ENCODE results near the gene PLEKHG5. TPM values are rescaled to one million over a fixed set of nuclear protein-coding genes. Genes with fewer than 3 reads are reported as not detected.

The PLEKHG5 gene
- total and polyA plus RNA-seq, 2 donors (not counting 1 experiment from before 2014, with no cell fraction given): 0.42 to 3.3 TPM

- no peaks in the 10 kb centered on the region for H3K36me3 ChIP-seq (ENCODE audit: control insufficient read depth, insufficient read depth, low read length)
- no peaks in the 10 kb centered on the region for H3K4me1 ChIP-seq (ENCODE audit: control insufficient read depth, extremely low read depth, insufficient read depth, low read length)
- H3K27ac ChIP-seq (ENCODE audit: insufficient read depth, low read length): no peak overlapping the region
- H3K4me3 ChIP-seq (replicated peaks in 1 of 4; ENCODE audit: control extremely low read depth in 1 of 4, insufficient read depth in 1 of 4, low read depth in 3 of 4, low read length in 4 of 4): no peak overlapping the region
- no peaks in the 10 kb centered on the region for H3K9me3 ChIP-seq (ENCODE audit: control insufficient read depth, insufficient read depth, low read depth, low read length)
- DNase-seq (ENCODE audit: low read depth in 2 of 2): no peak
- no peak for TF ChIP-seq CTCF (conservative IDR thresholded peaks at IDR 0.05 in 1 of 2, IDR thresholded peaks at IDR 0.05 in 1 of 2; ENCODE audit: low read depth in 1 of 2, low read length in 2 of 2)
- no peak for TF ChIP-seq EZH2 (IDR thresholded peaks at IDR 0.05; ENCODE audit: low read length, missing control alignments)
- H3K9ac ChIP-seq (ENCODE audit: insufficient read depth, low read length): no peak overlapping the region
- no peak overlapping the region for H2AFZ ChIP-seq (ENCODE audit: low read length)
- H4K20me1 ChIP-seq (ENCODE audit: control insufficient read depth, extremely low read depth, insufficient read depth, low read length): no peaks in the 10 kb centered on the region
- H3K79me2 ChIP-seq (ENCODE audit: control insufficient read depth, insufficient read depth, low read length): no peaks in the 10 kb centered on the region
- no peaks in the 10 kb centered on the region for H3K27me3 ChIP-seq (ENCODE audit: control insufficient read depth, insufficient read depth, low read length)
- H3K4me2 ChIP-seq (ENCODE audit: extremely low read depth, insufficient read depth, low read length): no peak overlapping the region
Observed at GRCh38 chr1:6468729-6469461, 22.6 kb downstream of the PLEKHG5 start.

- Histone ChIP-seq H3K27ac (ENCODE audit: insufficient read depth, low read length) (no peak overlapping the region), H3K4me1 (ENCODE audit: control insufficient read depth, extremely low read depth, insufficient read depth, low read length) (no peaks in the 10 kb centered on the region), H2AFZ (ENCODE audit: low read length) (no peak overlapping the region), H3K79me2 (ENCODE audit: control insufficient read depth, insufficient read depth, low read length) (no peaks in the 10 kb centered on the region), H4K20me1 (ENCODE audit: control insufficient read depth, extremely low read depth, insufficient read depth, low read length) (no peaks in the 10 kb centered on the region), H3K36me3 (ENCODE audit: control insufficient read depth, insufficient read depth, low read length) (no peaks in the 10 kb centered on the region), H3K27me3 (ENCODE audit: control insufficient read depth, insufficient read depth, low read length) (no peaks in the 10 kb centered on the region), H3K9ac (ENCODE audit: insufficient read depth, low read length) (no peak overlapping the region), H3K4me2 (ENCODE audit: extremely low read depth, insufficient read depth, low read length) (no peak overlapping the region), H3K9me3 (ENCODE audit: control insufficient read depth, insufficient read depth, low read depth, low read length) (no peaks in the 10 kb centered on the region), H3K4me3 (replicated peaks in 1 of 4; ENCODE audit: control extremely low read depth in 1 of 4, insufficient read depth in 1 of 4, low read depth in 3 of 4, low read length in 4 of 4) (no peak overlapping the region)
- TF ChIP-seq EZH2 (IDR thresholded peaks at IDR 0.05; ENCODE audit: low read length, missing control alignments) (no peak), CTCF (conservative IDR thresholded peaks at IDR 0.05 in 1 of 2, IDR thresholded peaks at IDR 0.05 in 1 of 2; ENCODE audit: low read depth in 1 of 2, low read length in 2 of 2) (no peak)
- DNase-seq (ENCODE audit: low read depth in 2 of 2): no peak
Observed at GRCh38 chr1:6467744-6468688, 23.5 kb downstream of the PLEKHG5 start.

GRCh38 chr1:6467224-6467623, 24.2 kb downstream of the PLEKHG5 start:
- no peak for DNase-seq (ENCODE audit: low read depth in 2 of 2)
- H3K9ac ChIP-seq (ENCODE audit: insufficient read depth, low read length): no peak overlapping the region
- no peak overlapping the region for H3K27ac ChIP-seq (ENCODE audit: insufficient read depth, low read length)
- H3K4me2 ChIP-seq (ENCODE audit: extremely low read depth, insufficient read depth, low read length): no peak overlapping the region
- no peak overlapping the region for H2AFZ ChIP-seq (ENCODE audit: low read length)
- H3K4me1 ChIP-seq (ENCODE audit: control insufficient read depth, extremely low read depth, insufficient read depth, low read length): no peaks in the 10 kb centered on the region
- H3K79me2 ChIP-seq (ENCODE audit: control insufficient read depth, insufficient read depth, low read length): no peaks in the 10 kb centered on the region
- TF ChIP-seq EZH2 (IDR thresholded peaks at IDR 0.05; ENCODE audit: low read length, missing control alignments) (no peak), CTCF (conservative IDR thresholded peaks at IDR 0.05 in 1 of 2, IDR thresholded peaks at IDR 0.05 in 1 of 2; ENCODE audit: low read depth in 1 of 2, low read length in 2 of 2) (no peak)
- no peaks in the 10 kb centered on the region for H3K36me3 ChIP-seq (ENCODE audit: control insufficient read depth, insufficient read depth, low read length)
- no peaks in the 10 kb centered on the region for H4K20me1 ChIP-seq (ENCODE audit: control insufficient read depth, extremely low read depth, insufficient read depth, low read length)
- no peak overlapping the region for H3K4me3 ChIP-seq (replicated peaks in 1 of 4; ENCODE audit: control extremely low read depth in 1 of 4, insufficient read depth in 1 of 4, low read depth in 3 of 4, low read length in 4 of 4)
- no peaks in the 10 kb centered on the region for H3K27me3 ChIP-seq (ENCODE audit: control insufficient read depth, insufficient read depth, low read length)
- no peaks in the 10 kb centered on the region for H3K9me3 ChIP-seq (ENCODE audit: control insufficient read depth, insufficient read depth, low read depth, low read length)
